Amniotic stem cell (primary cell): ENCODE results near the gene PIAS1.
"Not testable (repeated sequence)": the region's sequence is repeated elsewhere in the genome, so short reads cannot be mapped to it uniquely, and the experiment has no call there.

Experiments used
- DNase-seq: peaks from one replicate; lab custom pipeline; 2025; lab: John Stamatoyannopoulos, UW

The PIAS1 gene

DNA sequence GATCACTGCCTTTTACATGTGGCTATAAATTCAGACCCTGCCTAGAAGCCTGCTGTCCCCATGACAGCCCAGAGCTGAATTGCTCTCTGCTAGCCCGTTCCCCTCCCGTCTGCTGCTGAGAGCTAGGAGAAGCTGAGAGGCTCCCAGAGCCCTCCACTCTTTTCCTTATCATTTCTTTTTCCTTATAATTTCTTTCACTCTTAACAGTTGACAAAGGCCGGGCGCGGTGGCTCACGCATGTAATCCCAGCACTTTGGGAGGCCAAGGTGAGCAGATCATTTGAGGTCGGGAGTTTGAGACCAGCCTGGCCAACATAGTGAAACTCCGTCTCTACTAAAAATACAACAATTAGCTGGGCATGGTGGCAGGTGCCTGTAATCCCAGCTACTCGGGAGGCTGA is 180.4 kb downstream of the PIAS1 start:
- not testable (repeated sequence) for DNase-seq

DNA sequence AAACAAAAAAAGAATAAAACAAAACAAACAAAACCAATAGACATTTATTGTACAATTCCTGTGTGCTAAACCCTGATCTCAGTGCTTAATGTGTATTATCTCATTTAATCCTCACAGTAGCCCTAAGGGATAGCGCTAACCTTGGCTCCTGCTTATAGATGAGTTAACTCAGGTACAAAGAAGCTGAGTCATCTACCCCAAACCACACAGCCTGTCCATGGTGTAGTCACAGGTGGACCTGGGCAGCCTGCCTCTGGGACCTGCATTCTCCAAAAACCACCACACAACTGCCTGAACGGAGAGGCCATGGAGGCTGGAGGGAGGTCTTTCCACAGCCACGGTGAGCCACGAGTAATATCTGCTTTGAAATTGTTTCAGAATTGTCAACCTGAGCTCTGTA is 180.9 kb downstream of the PIAS1 start:
- DNase-seq = no peak

DNA sequence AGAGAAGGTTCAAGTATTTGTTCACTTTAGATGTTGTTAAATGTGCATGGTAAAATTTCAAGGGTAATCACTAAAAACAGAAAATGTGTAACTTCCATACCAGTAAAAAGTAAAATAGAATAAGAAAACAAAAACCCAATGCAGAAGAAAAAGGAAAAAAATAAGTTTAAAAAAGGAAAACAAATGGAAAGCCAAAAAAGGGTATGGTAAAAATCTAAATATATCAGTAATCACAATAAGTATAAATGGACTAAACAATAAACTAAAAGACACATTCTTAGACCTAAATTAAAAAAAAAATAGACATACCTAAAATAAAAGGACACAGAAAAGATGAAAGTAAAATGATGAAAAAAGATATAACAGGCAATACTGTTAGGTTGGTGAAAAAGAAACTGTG is 184.9 kb downstream of the PIAS1 start:
- no peak for DNase-seq

DNA sequence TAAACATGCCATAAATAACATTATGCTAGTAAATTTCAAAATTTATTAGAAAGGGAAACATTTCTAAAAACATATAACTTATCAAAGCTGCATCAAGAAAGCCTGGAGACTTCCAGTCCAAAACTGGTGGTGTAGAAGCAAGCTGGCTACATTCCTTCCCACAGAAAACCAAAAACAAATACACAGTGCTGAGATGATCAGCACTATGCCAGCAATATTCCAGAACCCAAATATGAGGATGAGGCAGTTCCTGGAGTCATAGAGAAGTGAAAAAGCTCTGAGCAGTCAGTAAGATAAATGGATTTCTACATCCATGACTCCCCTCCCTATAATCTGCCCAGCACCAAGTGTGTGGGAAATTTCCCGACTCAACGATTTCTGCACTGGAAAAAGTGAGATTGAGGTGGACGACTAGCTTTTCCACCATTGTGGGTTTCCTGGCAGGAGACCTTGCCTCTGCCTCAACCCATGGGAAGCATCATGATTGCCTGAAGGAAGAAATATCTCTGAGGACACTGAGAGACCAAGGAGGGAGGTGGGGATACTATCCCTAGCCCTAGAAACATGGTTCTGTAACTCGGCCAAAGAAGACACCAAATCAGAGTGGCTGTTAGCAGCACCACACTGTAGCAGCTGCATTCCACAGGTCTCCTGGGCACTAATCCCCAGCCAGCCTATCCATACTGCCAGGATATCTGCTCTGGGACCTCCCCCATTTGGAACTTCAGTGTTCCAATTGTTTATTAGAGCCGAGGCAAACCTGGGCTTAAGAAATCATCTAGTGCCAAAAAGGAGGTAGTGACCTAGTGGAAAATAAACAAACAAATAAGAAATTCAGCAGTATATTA is 187.2 kb downstream of the PIAS1 start:
- no peak for DNase-seq
